ENCODE measurements around the gene SSC5D. TPM values are rescaled to one million over a fixed set of nuclear protein-coding genes. Genes with fewer than 3 reads are reported as not detected.

Gene SSC5D
- total and polyA plus RNA-seq, 9 of the 15 experiments (the other 6 are each of a cell fraction or from before 2014, with no cell fraction given), result 0.04 to 0.71 (median 0.14) TPM; not detected in 2

DNA sequence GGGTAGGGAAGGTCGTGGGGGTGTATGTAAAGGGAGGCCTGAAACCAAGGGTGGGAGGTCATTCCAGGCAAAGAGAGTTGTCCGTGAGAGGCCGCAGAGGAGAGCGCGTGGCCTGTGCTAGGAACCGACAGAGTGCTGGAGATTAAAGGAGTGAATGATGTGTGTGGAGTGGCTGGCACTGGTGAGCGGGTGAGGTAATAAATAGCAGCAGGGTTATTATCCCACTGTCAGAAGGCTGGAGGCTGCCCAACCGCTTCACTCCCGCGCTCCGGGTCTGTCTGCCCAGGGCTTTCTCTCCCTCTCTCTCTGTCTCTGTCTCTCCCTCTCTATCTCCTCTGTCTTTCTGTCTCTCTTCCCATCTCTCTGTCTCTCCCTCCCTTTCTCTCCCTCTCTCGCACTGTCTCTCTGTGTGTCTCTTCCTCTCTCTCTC, 75.0 kb downstream of the SSC5D start:
- in situ Hi-C loops (cut with MboI), result no loop called here
- TF ChIP-seq SLC30A9 (CRISPR knock-in tag; IDR thresholded peaks at IDR 0.05) (no peak), ZNF384 (IDR thresholded peaks at IDR 0.05; ENCODE audit: low read depth, low read length) (no peak), FOXJ3 (CRISPR knock-in tag; IDR thresholded peaks at IDR 0.05) (no peak), ZNF174 (CRISPR knock-in tag; IDR thresholded peaks at IDR 0.05) (no peak), TRIM24 (IDR thresholded peaks at IDR 0.05) (no peak), XRCC5 (IDR thresholded peaks at IDR 0.05; ENCODE audit: low read depth, low read length) (no peak), ZNF79 (CRISPR knock-in tag; IDR thresholded peaks at IDR 0.05; ENCODE audit: low read depth) (no peak), DMBX1 (CRISPR knock-in tag; IDR thresholded peaks at IDR 0.05; ENCODE audit: borderline replicate concordance) (no peak)
- TF ChIP-seq, protein P1, sequence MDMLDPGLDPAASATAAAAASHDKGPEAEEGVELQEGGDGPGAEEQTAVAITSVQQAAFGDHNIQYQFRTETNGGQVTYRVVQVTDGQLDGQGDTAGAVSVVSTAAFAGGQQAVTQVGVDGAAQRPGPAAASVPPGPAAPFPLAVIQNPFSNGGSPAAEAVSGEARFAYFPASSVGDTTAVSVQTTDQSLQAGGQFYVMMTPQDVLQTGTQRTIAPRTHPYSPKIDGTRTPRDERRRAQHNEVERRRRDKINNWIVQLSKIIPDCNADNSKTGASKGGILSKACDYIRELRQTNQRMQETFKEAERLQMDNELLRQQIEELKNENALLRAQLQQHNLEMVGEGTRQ (CRISPR knock-in tag; IDR thresholded peaks at IDR 0.05), result no peak
- TF ChIP-seq, protein P2, sequence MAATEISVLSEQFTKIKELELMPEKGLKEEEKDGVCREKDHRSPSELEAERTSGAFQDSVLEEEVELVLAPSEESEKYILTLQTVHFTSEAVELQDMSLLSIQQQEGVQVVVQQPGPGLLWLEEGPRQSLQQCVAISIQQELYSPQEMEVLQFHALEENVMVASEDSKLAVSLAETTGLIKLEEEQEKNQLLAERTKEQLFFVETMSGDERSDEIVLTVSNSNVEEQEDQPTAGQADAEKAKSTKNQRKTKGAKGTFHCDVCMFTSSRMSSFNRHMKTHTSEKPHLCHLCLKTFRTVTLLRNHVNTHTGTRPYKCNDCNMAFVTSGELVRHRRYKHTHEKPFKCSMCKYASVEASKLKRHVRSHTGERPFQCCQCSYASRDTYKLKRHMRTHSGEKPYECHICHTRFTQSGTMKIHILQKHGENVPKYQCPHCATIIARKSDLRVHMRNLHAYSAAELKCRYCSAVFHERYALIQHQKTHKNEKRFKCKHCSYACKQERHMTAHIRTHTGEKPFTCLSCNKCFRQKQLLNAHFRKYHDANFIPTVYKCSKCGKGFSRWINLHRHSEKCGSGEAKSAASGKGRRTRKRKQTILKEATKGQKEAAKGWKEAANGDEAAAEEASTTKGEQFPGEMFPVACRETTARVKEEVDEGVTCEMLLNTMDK (IDR thresholded peaks at IDR 0.05; ENCODE audit: borderline replicate concordance, insufficient read depth, low read depth, low read length, poor library complexity, severe bottlenecking), result no peak
- TF ChIP-seq, protein P3, sequence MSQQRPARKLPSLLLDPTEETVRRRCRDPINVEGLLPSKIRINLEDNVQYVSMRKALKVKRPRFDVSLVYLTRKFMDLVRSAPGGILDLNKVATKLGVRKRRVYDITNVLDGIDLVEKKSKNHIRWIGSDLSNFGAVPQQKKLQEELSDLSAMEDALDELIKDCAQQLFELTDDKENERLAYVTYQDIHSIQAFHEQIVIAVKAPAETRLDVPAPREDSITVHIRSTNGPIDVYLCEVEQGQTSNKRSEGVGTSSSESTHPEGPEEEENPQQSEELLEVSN (IDR thresholded peaks at IDR 0.05; ENCODE audit: borderline replicate concordance in 1 of 2, extremely low read depth in 1 of 2, insufficient read depth in 1 of 2, insufficient read length in 1 of 2, low read depth in 1 of 2, low read length in 1 of 2, poor library complexity in 1 of 2, severe bottlenecking in 1 of 2), result no peak
- TF ChIP-seq, protein P4, sequence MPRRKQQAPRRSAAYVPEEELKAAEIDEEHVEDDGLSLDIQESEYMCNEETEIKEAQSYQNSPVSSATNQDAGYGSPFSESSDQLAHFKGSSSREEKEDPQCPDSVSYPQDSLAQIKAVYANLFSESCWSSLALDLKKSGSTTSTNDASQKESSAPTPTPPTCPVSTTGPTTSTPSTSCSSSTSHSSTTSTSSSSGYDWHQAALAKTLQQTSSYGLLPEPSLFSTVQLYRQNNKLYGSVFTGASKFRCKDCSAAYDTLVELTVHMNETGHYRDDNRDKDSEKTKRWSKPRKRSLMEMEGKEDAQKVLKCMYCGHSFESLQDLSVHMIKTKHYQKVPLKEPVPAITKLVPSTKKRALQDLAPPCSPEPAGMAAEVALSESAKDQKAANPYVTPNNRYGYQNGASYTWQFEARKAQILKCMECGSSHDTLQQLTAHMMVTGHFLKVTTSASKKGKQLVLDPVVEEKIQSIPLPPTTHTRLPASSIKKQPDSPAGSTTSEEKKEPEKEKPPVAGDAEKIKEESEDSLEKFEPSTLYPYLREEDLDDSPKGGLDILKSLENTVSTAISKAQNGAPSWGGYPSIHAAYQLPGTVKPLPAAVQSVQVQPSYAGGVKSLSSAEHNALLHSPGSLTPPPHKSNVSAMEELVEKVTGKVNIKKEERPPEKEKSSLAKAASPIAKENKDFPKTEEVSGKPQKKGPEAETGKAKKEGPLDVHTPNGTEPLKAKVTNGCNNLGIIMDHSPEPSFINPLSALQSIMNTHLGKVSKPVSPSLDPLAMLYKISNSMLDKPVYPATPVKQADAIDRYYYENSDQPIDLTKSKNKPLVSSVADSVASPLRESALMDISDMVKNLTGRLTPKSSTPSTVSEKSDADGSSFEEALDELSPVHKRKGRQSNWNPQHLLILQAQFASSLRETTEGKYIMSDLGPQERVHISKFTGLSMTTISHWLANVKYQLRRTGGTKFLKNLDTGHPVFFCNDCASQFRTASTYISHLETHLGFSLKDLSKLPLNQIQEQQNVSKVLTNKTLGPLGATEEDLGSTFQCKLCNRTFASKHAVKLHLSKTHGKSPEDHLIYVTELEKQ (CRISPR knock-in tag; IDR thresholded peaks at IDR 0.05), result no peak
- TF ChIP-seq, protein P5, sequence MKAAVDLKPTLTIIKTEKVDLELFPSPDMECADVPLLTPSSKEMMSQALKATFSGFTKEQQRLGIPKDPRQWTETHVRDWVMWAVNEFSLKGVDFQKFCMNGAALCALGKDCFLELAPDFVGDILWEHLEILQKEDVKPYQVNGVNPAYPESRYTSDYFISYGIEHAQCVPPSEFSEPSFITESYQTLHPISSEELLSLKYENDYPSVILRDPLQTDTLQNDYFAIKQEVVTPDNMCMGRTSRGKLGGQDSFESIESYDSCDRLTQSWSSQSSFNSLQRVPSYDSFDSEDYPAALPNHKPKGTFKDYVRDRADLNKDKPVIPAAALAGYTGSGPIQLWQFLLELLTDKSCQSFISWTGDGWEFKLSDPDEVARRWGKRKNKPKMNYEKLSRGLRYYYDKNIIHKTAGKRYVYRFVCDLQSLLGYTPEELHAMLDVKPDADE (conservative IDR thresholded peaks at IDR 0.05; ENCODE audit: control insufficient read depth, low read depth, low read length), result no peak

More for the DNA sequence above, 75.0 kb downstream of the SSC5D start:
- WGBS (ENCODE audit: insufficient coverage, low coverage, missing lambda C conversion rate), result 36% methylated on average over 11 of the region's 12 CpGs
- peaks cover 5 to 7% of the 10 kb centered on the region in 2 experiments; a peak in 4 of 5 replicates for H3K27me3 ChIP-seq (ENCODE audit: control insufficient read depth in 2 of 2, insufficient read depth in 2 of 2, low read length in 2 of 2)
- H4K20me1 ChIP-seq (replicated peaks; ENCODE audit: control insufficient read depth, insufficient read depth, low read length), result no peaks in the 10 kb centered on the region
- POLR2A ChIA-PET, result no interaction called here
- H2AFZ ChIP-seq (ENCODE audit: low read depth, low read length), result no peak overlapping the region
- no peak overlapping the region for H3K4me3 ChIP-seq
- no peak for DNase-seq (ENCODE audit: extremely low read depth in 1 of 4, low spot score in 3 of 4)
- H3K9me3 ChIP-seq (replicated peaks; ENCODE audit: control insufficient read depth, insufficient read depth, low read depth, low read length), result no peaks in the 10 kb centered on the region; the same call in 1 of the 2 replicates
- BruUV-seq (replicated peaks), result no TSS peak
- no peak overlapping the region for H3K4me2 ChIP-seq (ENCODE audit: insufficient read depth, low read length)
- intact Hi-C loops (cut with micrococcal nuclease), result no loop called here
- peak overlapping the region in 1 of 2 experiments; percentile 6; a peak in 1 of 4 replicates for H3K9ac ChIP-seq (ENCODE audit: insufficient read depth in 1 of 2, low read depth in 2 of 2, low read length in 2 of 2)
- H3K4me1 ChIP-seq (replicated peaks in 1 of 2; ENCODE audit: control insufficient read depth in 2 of 2, insufficient read depth in 2 of 2, low read length in 2 of 2), result peaks cover 0 to 7% of the 10 kb centered on the region in 2 experiments; a peak in 2 of 5 replicates
- CTCF ChIA-PET (ENCODE audit: low intra/inter-chr PET ratio), result no interaction called here
- peak; percentile 44 for ATAC-seq
- FAIRE-seq, result no peak
- no peaks in the 10 kb centered on the region for H3K9me1 ChIP-seq (ENCODE audit: control insufficient read depth, insufficient read depth, low read length)
- H3K36me3 ChIP-seq (ENCODE audit: control insufficient read depth, insufficient read depth, low read length), result no peaks in the 10 kb centered on the region
- H3K27ac ChIP-seq (ENCODE audit: extremely low read depth, low read depth, low read length), result no peak overlapping the region
- H3K79me2 ChIP-seq (ENCODE audit: control insufficient read depth, insufficient read depth, low read length), result no peaks in the 10 kb centered on the region
